Loucy (cell line): Measurements from ENCODE around the gene NUP214.

Experiments
- H2AFZ ChIP-seq: fragments of 200-600 bp; sonication (generic); 2 replicates; pipeline ENCODE4 v1.6.0; 2016; ENCODE audit warnings: antibody characterized with exemption, mild to moderate bottlenecking, low read length, moderate library complexity
- H3F3A ChIP-seq: fragments of 200-600 bp; 2 replicates; pipeline ENCODE4 v1.6.0; 2016; ENCODE audit warnings: antibody characterized with exemption, low read depth, mild to moderate bottlenecking
- H3K27me3 ChIP-seq: fragments of 200-600 bp; sonication (generic); 2 replicates; pipeline ENCODE4 v1.6.1; 2014; ENCODE audit warnings: low read length, mild to moderate bottlenecking; ENCODE audit not compliant: insufficient read depth, poor library complexity, severe bottlenecking
- H3K36me3 ChIP-seq: fragments of 200-600 bp; sonication (generic); 2 replicates; pipeline ENCODE4 v1.6.1; 2016; ENCODE audit warnings: low read length; ENCODE audit not compliant: insufficient read depth
- H3K4me1 ChIP-seq: fragments of 200-600 bp; sonication (generic); 2 replicates; pipeline ENCODE4 v1.5.1; 2014; ENCODE audit warnings: low read length, mild to moderate bottlenecking; ENCODE audit not compliant: insufficient read depth, poor library complexity, severe bottlenecking
- H3K4me2 ChIP-seq: fragments of 200-600 bp; sonication (generic); 2 replicates; pipeline ENCODE4 v1.6.0; 2014; ENCODE audit warnings: antibody characterized with exemption, low read length, low read depth, mild to moderate bottlenecking; ENCODE audit not compliant: poor library complexity, severe bottlenecking
- H3K4me3 ChIP-seq: fragments of 200-600 bp; sonication (generic); 2 replicates; pipeline ENCODE4 v1.5.1; 2014; ENCODE audit warnings: low read length, mild to moderate bottlenecking, mixed read lengths; ENCODE audit not compliant: poor library complexity, severe bottlenecking
- H3K79me2 ChIP-seq: fragments of 200-600 bp; sonication (generic); 2 replicates; pipeline ENCODE4 v1.6.1; 2014; ENCODE audit warnings: low read length; ENCODE audit not compliant: insufficient read depth
- H3K9ac ChIP-seq: fragments of 200-600 bp; sonication (generic); 2 replicates; pipeline ENCODE4 v1.6.0; 2014; ENCODE audit warnings: mild to moderate bottlenecking, low read depth, low read length, moderate library complexity; ENCODE audit not compliant: poor library complexity, severe bottlenecking
- H3K9me2 ChIP-seq: fragments of 200-600 bp; sonication (generic); replicated peaks from 2 replicates; pipeline ENCODE4 v1.6.1; 2016; ENCODE audit warnings: low read depth, low read length, mixed read lengths
- H3K9me3 ChIP-seq: fragments of 200-600 bp; sonication (generic); 2 replicates; pipeline ENCODE4 v1.6.1; 2014; ENCODE audit warnings: mild to moderate bottlenecking, antibody characterized with exemption, low read length, low read depth; ENCODE audit not compliant: insufficient read depth
- H4K20me1 ChIP-seq: fragments of 200-600 bp; sonication (generic); 2 replicates; pipeline ENCODE4 v1.6.0; 2014; ENCODE audit warnings: antibody characterized with exemption, low read length, mild to moderate bottlenecking; ENCODE audit not compliant: insufficient read depth, poor library complexity, severe bottlenecking
- CTCF ChIP-seq: fragments of 200-600 bp; sonication (generic); conservative IDR thresholded peaks from 2 replicates; pipeline ENCODE4 v1.5.1; 2014; ENCODE audit warnings: mild to moderate bottlenecking, antibody characterized with exemption, low read length
- EZH2phosphoT487 ChIP-seq: fragments of 200-600 bp; IDR thresholded peaks from 2 replicates; pipeline ENCODE4 v1.6.1; 2018; ENCODE audit warnings: antibody characterized with exemption, mild to moderate bottlenecking, moderate library complexity, borderline replicate concordance

Gene NUP214

GRCh38 chr9:131117121-131117761 lies 8.1 kb upstream of the NUP214 start:
- Histone ChIP-seq H3K9me2 (no peaks in the 10 kb centered on the region), H3K79me2 (no peaks in the 10 kb centered on the region), H3K9me3 (no peaks in the 10 kb centered on the region), H3K27me3 (no peaks in the 10 kb centered on the region), H3K4me3 (no peak overlapping the region), H4K20me1 (no peaks in the 10 kb centered on the region), H3K4me2 (peak overlapping the region; percentile 20), H2AFZ (no peak overlapping the region), H3K4me1 (no peaks in the 10 kb centered on the region), H3K9ac (no peak overlapping the region), H3F3A (no peaks in the 10 kb centered on the region), H3K36me3 (no peaks in the 10 kb centered on the region)
- TF ChIP-seq EZH2phosphoT487 = no peak
- TF ChIP-seq CTCF = no peak

- H3K79me2 ChIP-seq = no peaks in the 10 kb centered on the region
- no peak overlapping the region for H2AFZ ChIP-seq
- no peak for TF ChIP-seq CTCF
- no peak for TF ChIP-seq EZH2phosphoT487
- H3K9ac ChIP-seq = no peak overlapping the region
- H3K36me3 ChIP-seq = no peaks in the 10 kb centered on the region
- no peaks in the 10 kb centered on the region for H3K9me3 ChIP-seq
- no peaks in the 10 kb centered on the region for H4K20me1 ChIP-seq
- no peak overlapping the region for H3K4me3 ChIP-seq
- H3F3A ChIP-seq = no peaks in the 10 kb centered on the region
- no peaks in the 10 kb centered on the region for H3K27me3 ChIP-seq
- H3K9me2 ChIP-seq = no peaks in the 10 kb centered on the region
- no peak overlapping the region for H3K4me2 ChIP-seq
- no peaks in the 10 kb centered on the region for H3K4me1 ChIP-seq
These were observed 7.6 kb upstream of the NUP214 start for GRCh38 chr9:131117762-131118145.

GRCh38 chr9:131119600-131119999 lies 5.8 kb upstream of the NUP214 start:
- H3K9me2 ChIP-seq = no peaks in the 10 kb centered on the region
- no peaks in the 10 kb centered on the region for H3K27me3 ChIP-seq
- no peak overlapping the region for H3K4me2 ChIP-seq
- H3K9ac ChIP-seq = no peak overlapping the region
- no peaks in the 10 kb centered on the region for H3K36me3 ChIP-seq
- no peaks in the 10 kb centered on the region for H4K20me1 ChIP-seq
- H3K4me3 ChIP-seq = no peak overlapping the region
- no peaks in the 10 kb centered on the region for H3F3A ChIP-seq
- no peak overlapping the region for H2AFZ ChIP-seq
- no peaks in the 10 kb centered on the region for H3K4me1 ChIP-seq
- TF ChIP-seq CTCF (no peak), EZH2phosphoT487 (no peak)
- no peaks in the 10 kb centered on the region for H3K9me3 ChIP-seq
- H3K79me2 ChIP-seq = 0 out of 2 replicates have a peak, but pooled peaks cover under 1% of the 10 kb centered on the region
